C4-2B (cell line): Measurements from ENCODE around the gene HTD2.
"Not testable (repeated sequence)": the region's sequence is repeated elsewhere in the genome, so short reads cannot be mapped to it uniquely, and the experiment has no call there.

ENCODE experiments used
- H3K27ac ChIP-seq: fragments of 450-650 bp; 2 replicates; pipeline ENCODE4 v1.5.1; 2017
- ZFX ChIP-seq: fragments of 450-650 bp; IDR thresholded peaks from 2 replicates; pipeline ENCODE4 v1.6.1; 2017
- TF ChIP-seq, protein P1 (sequence below): fragments of 450-650 bp; conservative IDR thresholded peaks from 2 replicates; pipeline ENCODE4 v1.5.1; 2017; ENCODE audit warnings: mild to moderate bottlenecking

The HTD2 gene

DNA sequence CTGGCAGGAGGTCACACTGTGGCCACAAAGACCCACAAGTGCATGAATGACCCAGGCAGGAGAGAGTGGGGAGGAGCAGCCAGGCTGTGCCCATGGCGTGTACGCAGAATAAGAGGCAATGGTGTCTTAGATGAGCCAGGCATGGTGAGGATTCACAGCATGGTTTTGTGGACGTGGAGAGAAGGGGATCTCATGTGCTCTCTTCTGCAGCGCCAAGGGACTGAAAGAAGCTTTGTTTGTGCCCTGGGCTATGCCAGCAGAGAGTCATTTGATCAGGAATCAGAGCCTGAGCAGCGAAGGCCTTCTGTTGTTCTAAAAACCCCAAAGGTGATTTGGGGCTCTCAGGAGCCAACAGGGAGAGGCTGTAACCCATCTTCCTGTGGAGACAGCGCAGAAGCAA is 19.0 kb upstream of the HTD2 start:
- TF ChIP-seq ZFX: no peak
- TF ChIP-seq, protein P1, sequence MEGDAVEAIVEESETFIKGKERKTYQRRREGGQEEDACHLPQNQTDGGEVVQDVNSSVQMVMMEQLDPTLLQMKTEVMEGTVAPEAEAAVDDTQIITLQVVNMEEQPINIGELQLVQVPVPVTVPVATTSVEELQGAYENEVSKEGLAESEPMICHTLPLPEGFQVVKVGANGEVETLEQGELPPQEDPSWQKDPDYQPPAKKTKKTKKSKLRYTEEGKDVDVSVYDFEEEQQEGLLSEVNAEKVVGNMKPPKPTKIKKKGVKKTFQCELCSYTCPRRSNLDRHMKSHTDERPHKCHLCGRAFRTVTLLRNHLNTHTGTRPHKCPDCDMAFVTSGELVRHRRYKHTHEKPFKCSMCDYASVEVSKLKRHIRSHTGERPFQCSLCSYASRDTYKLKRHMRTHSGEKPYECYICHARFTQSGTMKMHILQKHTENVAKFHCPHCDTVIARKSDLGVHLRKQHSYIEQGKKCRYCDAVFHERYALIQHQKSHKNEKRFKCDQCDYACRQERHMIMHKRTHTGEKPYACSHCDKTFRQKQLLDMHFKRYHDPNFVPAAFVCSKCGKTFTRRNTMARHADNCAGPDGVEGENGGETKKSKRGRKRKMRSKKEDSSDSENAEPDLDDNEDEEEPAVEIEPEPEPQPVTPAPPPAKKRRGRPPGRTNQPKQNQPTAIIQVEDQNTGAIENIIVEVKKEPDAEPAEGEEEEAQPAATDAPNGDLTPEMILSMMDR: no peak
- no peak overlapping the region for H3K27ac ChIP-seq

- no peak overlapping the region for H3K27ac ChIP-seq
- TF ChIP-seq, protein P1: no peak
- no peak for TF ChIP-seq ZFX
Observed at GRCh38 chr3:58288011-58288728, 18.1 kb upstream of the HTD2 start.

- not testable (repeated sequence) for H3K27ac ChIP-seq
Observed at GRCh38 chr3:58288964-58289613, 17.2 kb upstream of the HTD2 start.

- not testable (repeated sequence) for H3K27ac ChIP-seq
Observed at GRCh38 chr3:58290446-58290845, 15.9 kb upstream of the HTD2 start.

- TF ChIP-seq, protein P1: no peak
- TF ChIP-seq ZFX: no peak
- no peak overlapping the region for H3K27ac ChIP-seq
Observed at GRCh38 chr3:58291671-58292338, 14.5 kb upstream of the HTD2 start.

- no peak for TF ChIP-seq ZFX
- TF ChIP-seq, protein P1: no peak
- no peak overlapping the region for H3K27ac ChIP-seq
Observed at GRCh38 chr3:58292866-58293265, 13.5 kb upstream of the HTD2 start.

- TF ChIP-seq, protein P1: no peak
- no peak overlapping the region for H3K27ac ChIP-seq
Observed at GRCh38 chr3:58293516-58293915, 12.8 kb upstream of the HTD2 start.

GRCh38 chr3:58296269-58296668 is 10.1 kb upstream of the HTD2 start:
- TF ChIP-seq, protein P1: no peak
- TF ChIP-seq ZFX: no peak

More at GRCh38 chr3:58296269-58296668, 10.1 kb upstream of the HTD2 start:
- H3K27ac ChIP-seq: no peak overlapping the region
